Heart right ventricle (tissue), 16 donors: ENCODE data around the gene PLCB4. TPM values are rescaled to one million over a fixed set of nuclear protein-coding genes. Genes with fewer than 3 reads are reported as not detected.
A peak's percentile ranks its signal among the peaks of the same experiment; 100 is the strongest.

Experiments used
- ATAC-seq, 8 donors: fragments of 200-7000 bp; cut with Tn5 transposase; one replicate each; pipeline ENCODE4 v1.9.1; 2020; ENCODE audit warnings: mild to moderate bottlenecking in 8 of 8, moderate library complexity in 8 of 8, moderate number of reproducible peaks in 1 of 8
- DNase-seq, 2 donors: peaks; one replicate each; pipeline ENCODE4 v3.0.0-alpha.2; 2020
- H3K27ac ChIP-seq, 10 donors: fragments of 200-600 bp; sonication (generic) in 2 of 10; one replicate each; pipeline versions ENCODE4 v1.5.0 to v1.8.0; 2020 to 2022; ENCODE audit warnings: mild to moderate bottlenecking in 3 of 10
- H3K27me3 ChIP-seq, 7 donors: fragments of 200-600 bp; one replicate each; pipeline ENCODE4 v1.8.0; 2021 to 2022; ENCODE audit warnings: mild to moderate bottlenecking in 2 of 7
- H3K36me3 ChIP-seq, 9 donors: fragments of 200-600 bp; sonication (generic) in 1 of 9; one replicate each; pipeline versions ENCODE4 v1.5.0 to v1.8.0; 2020 to 2022; ENCODE audit warnings: mild to moderate bottlenecking in 2 of 9
- H3K4me1 ChIP-seq, 9 donors: fragments of 200-600 bp; sonication (generic) in 1 of 9; one replicate each; pipeline versions ENCODE4 v1.5.0 to v1.8.0; 2020 to 2022; ENCODE audit warnings: mild to moderate bottlenecking in 4 of 9
- H3K4me3 ChIP-seq, 10 donors: fragments of 200-600 bp; sonication (generic) in 2 of 10; one replicate each; pipeline versions ENCODE4 v1.5.0 to v1.8.0; 2020 to 2022; ENCODE audit warnings: mild to moderate bottlenecking in 7 of 10, moderate library complexity in 2 of 10
- H3K9me3 ChIP-seq, 11 donors: fragments of 200-600 bp in 10 of 11; sonication (generic) in 2 of 11; one replicate each; pipeline versions ENCODE4 v1.5.0 to v1.8.0; 2013 to 2022; ENCODE audit warnings: mild to moderate bottlenecking in 2 of 11, control low read depth in 1 of 11, moderate library complexity in 1 of 11
- CTCF ChIP-seq, 9 donors: fragments of 200-600 bp; sonication (generic) in 2 of 9; IDR thresholded peaks; one replicate each; pipeline versions ENCODE4 v1.5.0 to v1.8.0; 2021 to 2022; ENCODE audit warnings: antibody characterized with exemption in 9 of 9, mild to moderate bottlenecking in 5 of 9, moderate library complexity in 1 of 9
- WGBS, 2 donors: extraction: QIAGEN DNeasy Blood & Tissue Kit; methylation state at CpG; one replicate each; pipeline ENCODE4 v1.1.7; 2013; ENCODE audit warnings: inconsistent platforms in 1 of 2; 5-methylcytosine and 5-hydroxymethylcytosine counted together
- intact Hi-C, 10 donors: fragments of 100-400 bp; cut with DNase I; formaldehyde crosslinking; loops; one replicate each; pipeline versions ENCODE4 v1.11.1 to v1.14.2; 2022
- polyA plus RNA-seq, 2 donors: library from polyadenylated mRNA; stranded (reverse); fragments of 200-250 nt; gene quantifications; one replicate each; pipeline ENCODE4 v1.2.3, GENCODE V29; 2013
- total RNA-seq, 10 donors: library from RNA; stranded (reverse); fragmentation: NEBNext Ultra II Directional in 3 of 10; extraction: Animal tissue kit (Norgen Biotek cat#: 25700) in 3 of 10; gene quantifications; one replicate each; pipeline versions ENCODE4 v1.2.1 to v1.2.4, GENCODE V29; 2021 to 2023
- donor health status: Arrhythmogenic right ventricular cardiomyopathy.
- donor health status: ischemic (EF 13 %, LVEDD 7.1; RV severe dilation, severe dysfunction).
- donor health status: healthy with polysubstance abuse.
- donor health status: DM: no; HTN: yes; CAD: no.
- donor health status: DM: no; HTN: no; CAD: no.
- donor health status: ischemic (EF 25% LVEDD 6.9; RV normal size, moderate dysfunction).
- donor health status: ischemic (EF 25% LVEDD 5.7; RV mildly dilated, moderate dysfunction).
- donor health status: healthy.
- donor health status: DM: yes; HTN: yes; CAD: no.
- donor health status: Ischemic cardiomyopathy.
- donor health status: ischemic (EF 35%, LVEDD 5.7; RV mildly dilated, moderate dysfunction).
- donor health status: nonischemic (EF 11% LVEDD 7.7; RV severe dilation, severe dysfunction).
- donor health status: DM: yes; HTN: yes; CAD: no.
- donor health status: PGD.
- donor health status: ischemic (EF 29% LVEDD 5.4; RV normal size, mild dysfunction).
- donor health status: nonischemic (EF 23%, LVEDD 6.1; RV moderate dilation, normal function).

Gene PLCB4
- total and polyA plus RNA-seq, 12 donors, result 3.6 to 33.3 (median 28.4) TPM

GRCh38 chr20:9235518-9235917 lies 166.6 kb downstream of the PLCB4 start:
- Histone ChIP-seq H3K9me3 (no peaks in the 10 kb centered on the region), H3K36me3 (no peaks in the 10 kb centered on the region), H3K27ac (peak overlapping the region in 1 of 10 donors; percentile 3), H3K4me3 (no peak overlapping the region), H3K4me1 (peaks cover 0 to 29% (median 11%) of the 10 kb centered on the region in 9 donors), H3K27me3 (no peaks in the 10 kb centered on the region)
- whole genome bisulfite sequencing, 2 donors, result 60 to 62% methylated on average over 4 of the region's 4 CpGs
- intact Hi-C loops, result no loop called here
- TF ChIP-seq CTCF (IDR thresholded peaks at IDR 0.05), result no peak
- no peak for DNase-seq
- peak in 3 of 8 donors; percentile 13 to 33 (median 17) for ATAC-seq

GRCh38 chr20:9236458-9236857 lies 167.6 kb downstream of the PLCB4 start:
- no peak for DNase-seq
- no peaks in the 10 kb centered on the region for H3K27me3 ChIP-seq
- no peak overlapping the region for H3K4me3 ChIP-seq
- H3K4me1 ChIP-seq, result peaks cover 0 to 39% (median 11%) of the 10 kb centered on the region in 9 donors
- TF ChIP-seq CTCF (IDR thresholded peaks at IDR 0.05), result no peak
- H3K36me3 ChIP-seq, result no peaks in the 10 kb centered on the region
- no peaks in the 10 kb centered on the region for H3K9me3 ChIP-seq
- intact Hi-C loops, result no loop called here
- 64 to 68% methylated on average over 4 of the region's 4 CpGs for WGBS, 2 donors
- H3K27ac ChIP-seq, result no peak overlapping the region
- no peak for ATAC-seq

GRCh38 chr20:9241232-9241692 lies 172.4 kb downstream of the PLCB4 start:
- ATAC-seq, result peak in 3 of 8 donors; percentile 40 to 54 (median 42)
- TF ChIP-seq CTCF (IDR thresholded peaks at IDR 0.05), result no peak

GRCh38 chr20:9241721-9242427 lies 173.0 kb downstream of the PLCB4 start:
- H3K9me3 ChIP-seq, result no peaks in the 10 kb centered on the region
- TF ChIP-seq CTCF (IDR thresholded peaks at IDR 0.05), result no peak
- peaks cover 0 to 43% (median 12%) of the 10 kb centered on the region in 9 donors for H3K4me1 ChIP-seq
- H3K4me3 ChIP-seq, result no peak overlapping the region
- H3K27me3 ChIP-seq, result no peaks in the 10 kb centered on the region
- WGBS, 2 donors, result 94 to 97% methylated on average over 3 of the region's 3 CpGs
- DNase-seq, result no peak
- no peaks in the 10 kb centered on the region for H3K36me3 ChIP-seq
- ATAC-seq, result peak in 1 of 8 donors; percentile 26
- H3K27ac ChIP-seq, result no peak overlapping the region
- intact Hi-C loops, result no loop called here

More at GRCh38 chr20:9241232-9241692, 172.4 kb downstream of the PLCB4 start:
- no peak for DNase-seq
- Histone ChIP-seq H3K4me3 (no peak overlapping the region), H3K27ac (no peak overlapping the region), H3K36me3 (no peaks in the 10 kb centered on the region), H3K9me3 (no peaks in the 10 kb centered on the region), H3K4me1 (peaks cover 0 to 48% (median 14%) of the 10 kb centered on the region in 9 donors), H3K27me3 (no peaks in the 10 kb centered on the region)
- intact Hi-C loops, result no loop called here
